RKO (cell line): Measurements from ENCODE around the gene SULT1A1.

Source experiments
- DNase-seq: peaks from one replicate; pipeline ENCODE4 v3.0.0-alpha.2; 2016; ENCODE audit warnings: low spot score

SULT1A1 gene

DNA sequence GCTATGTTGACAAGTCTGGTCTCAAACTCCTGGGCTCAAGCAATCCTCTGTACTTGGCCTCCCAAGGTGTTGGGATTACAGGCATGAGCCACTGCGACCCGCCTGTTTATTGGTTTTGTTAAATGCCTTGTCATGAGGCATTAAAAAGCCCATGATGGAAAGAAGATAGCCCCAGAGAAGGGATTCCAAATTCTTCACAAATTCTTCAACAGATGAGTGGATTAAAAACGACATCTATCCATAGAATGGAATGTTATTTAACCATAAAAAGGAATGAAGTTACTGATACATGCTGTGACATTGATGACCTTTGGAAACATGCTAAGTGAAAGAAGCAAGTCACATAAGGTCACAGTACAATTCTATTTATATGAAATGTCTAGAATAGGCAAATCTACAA is 51.4 kb downstream of the SULT1A1 start:
- no peak for DNase-seq

DNA sequence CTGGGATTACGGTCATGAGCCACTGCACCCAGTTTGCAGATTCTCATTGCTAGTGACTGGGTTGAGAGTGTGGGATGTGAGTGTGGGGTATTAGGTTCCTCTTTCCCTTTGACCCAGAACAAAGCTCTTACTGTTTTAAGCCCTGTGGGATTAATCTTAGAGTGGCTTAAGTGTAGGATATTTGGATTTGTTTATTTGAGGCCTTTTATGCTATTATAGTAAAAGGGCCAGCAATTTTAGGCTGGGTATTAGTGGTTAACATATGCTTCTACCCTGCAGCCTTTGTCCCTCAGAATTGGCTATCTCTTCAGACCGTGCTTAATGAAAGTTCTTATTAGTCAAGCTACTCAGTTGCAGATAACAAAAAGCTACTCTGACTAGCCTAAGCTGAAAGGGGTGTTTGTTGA is 52.9 kb downstream of the SULT1A1 start:
- DNase-seq, result no peak

DNA sequence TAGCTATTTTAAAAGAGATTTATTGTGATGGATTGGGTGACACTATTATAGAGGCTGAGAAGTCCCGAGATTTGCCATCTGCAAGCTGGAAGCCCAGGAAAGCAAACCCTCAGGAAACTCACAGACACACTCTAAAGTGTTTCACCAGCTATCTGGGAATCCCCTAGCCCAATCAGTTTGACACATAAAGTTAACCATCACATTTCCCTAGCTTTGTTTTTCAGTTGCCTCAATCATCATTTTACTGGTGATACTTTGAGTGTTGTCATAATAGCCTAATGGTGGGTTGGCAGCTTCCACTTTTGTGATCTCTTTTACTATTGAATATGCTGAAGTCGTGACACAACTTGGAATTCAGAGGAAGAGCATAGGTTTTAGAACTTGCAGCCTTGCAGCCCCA is 54.3 kb downstream of the SULT1A1 start:
- DNase-seq, result no peak
